ENCODE data around the gene DENND6A.

Gene DENND6A

DNA sequence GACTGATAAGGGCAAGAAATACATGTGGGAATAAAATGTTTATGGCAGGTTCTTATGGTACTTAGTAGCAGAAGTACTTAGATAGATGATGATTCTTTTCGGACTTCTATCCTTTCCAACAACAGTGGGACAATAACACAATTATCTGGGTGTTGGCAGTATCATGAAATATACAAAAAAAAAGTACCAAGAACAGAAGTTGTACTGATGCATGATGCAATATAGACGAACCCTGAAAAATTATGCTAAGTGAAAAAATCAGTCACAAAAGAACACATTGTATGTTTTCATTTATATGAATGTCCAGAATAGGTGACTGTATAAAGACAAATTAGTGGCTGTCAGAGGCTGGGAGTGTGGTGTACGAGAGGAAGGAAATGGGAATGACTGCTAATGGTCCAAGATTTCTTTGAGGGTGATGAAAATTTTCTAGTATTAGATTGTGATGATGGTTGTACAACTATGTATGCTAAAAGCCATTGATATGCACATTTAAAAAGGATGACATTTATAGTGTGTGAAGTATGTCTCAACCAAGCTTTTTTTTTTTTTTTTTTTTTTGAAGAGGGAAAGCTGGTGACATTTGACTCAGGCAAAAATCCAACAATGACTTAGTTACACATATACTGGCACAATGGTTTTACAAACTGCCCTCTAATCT, 116.8 kb downstream of the DENND6A start:
- no peak for DNase-seq (ENCODE audit: low read depth in 2 of 2)
